H1 (cell line): Measurements from ENCODE around the gene SNX2. TPM values are rescaled to one million over a fixed set of nuclear protein-coding genes. Genes with fewer than 3 reads are reported as not detected.
"Not testable (repeated sequence)": the region's sequence is repeated elsewhere in the genome, so short reads cannot be mapped to it uniquely, and the experiment has no call there.

Source experiments
- CTCF ChIA-PET: fragments of 300-600 bp; sonication (Branson Sonifier 250); formaldehyde crosslinking; loops from one replicate; lab custom pipeline; 2021; ENCODE audit not compliant: partially characterized antibody; lab: Charles Lee
- POLR2A ChIA-PET: fragments of 300-600 bp; sonication (Branson Sonifier 250); formaldehyde crosslinking; loops from one replicate; lab custom pipeline; 2021; ENCODE audit warnings: inconsistent platforms; ENCODE audit not compliant: partially characterized antibody; lab: Charles Lee
- DNase-seq, 2 experiments: peaks; one replicate each; pipeline versions ENCODE4 v3.0.0 to v3.0.0-alpha.2; 2010 to 2022; ENCODE audit warnings: low spot score in 2 of 2, low read depth in 1 of 2, mixed read lengths in 1 of 2
- FAIRE-seq: peaks from 2 replicates; lab custom pipeline; 2011; peaks lifted over from hg19 to GRCh38; lab: Jason Lieb, UNC
- H2AFZ ChIP-seq: 2 replicates; pipeline ENCODE4 v1.8.1; 2012; ENCODE audit warnings: low read length, inconsistent platforms
- H2AK5ac ChIP-seq: 2 replicates; pipeline ENCODE4 v1.6.1; 2013; ENCODE audit warnings: low read depth, low read length
- H2BK120ac ChIP-seq: replicated peaks from 2 replicates; pipeline ENCODE3; 2013; ENCODE audit warnings: low read depth, low read length, inconsistent platforms
- H2BK12ac ChIP-seq: 2 replicates; pipeline ENCODE4 v1.6.1; 2013; ENCODE audit warnings: low read depth, low read length
- H2BK15ac ChIP-seq: 2 replicates; pipeline ENCODE4 v1.6.1; 2013; ENCODE audit warnings: low read length
- H2BK20ac ChIP-seq: 2 replicates; pipeline ENCODE4 v1.6.1; 2013; ENCODE audit warnings: low read length
- H2BK5ac ChIP-seq: 2 replicates; pipeline ENCODE4 v1.6.1; 2013; ENCODE audit warnings: low read depth, low read length
- H3K14ac ChIP-seq: 2 replicates; pipeline ENCODE4 v1.6.1; 2013; ENCODE audit warnings: inconsistent platforms; ENCODE audit not compliant: insufficient read length
- H3K18ac ChIP-seq: 2 replicates; pipeline ENCODE4 v1.6.1; 2013; ENCODE audit warnings: low read length; ENCODE audit errors: extremely low read depth
- H3K23ac ChIP-seq: 2 replicates; pipeline ENCODE4 v1.6.1; 2013; ENCODE audit warnings: inconsistent platforms; ENCODE audit not compliant: insufficient read length
- H3K23me2 ChIP-seq: 2 replicates; pipeline ENCODE4 v1.6.1; 2013; ENCODE audit warnings: low read depth, low read length
- H3K27ac ChIP-seq: 2 replicates; pipeline ENCODE4 v1.6.1; 2011; ENCODE audit warnings: low read depth, low read length, inconsistent platforms
- H3K27me3 ChIP-seq, 4 experiments: replicated peaks in 1 of 4; 1 replicate in 1 of 4; 2 replicates in 3 of 4; pipeline versions ENCODE4 v1.6.1 to v1.8.1; 2011 to 2013; ENCODE audit warnings: low read length in 3 of 4, mild to moderate bottlenecking in 3 of 4, inconsistent platforms in 2 of 4, mixed read lengths in 2 of 4, moderate library complexity in 1 of 4; ENCODE audit not compliant: control insufficient read depth in 3 of 4, insufficient read depth in 3 of 4; ENCODE audit errors: extremely low read depth in 1 of 4
- H3K36me3 ChIP-seq, 4 experiments: 2 replicates each; pipeline versions ENCODE4 v1.6.1 to v1.8.1; 2011 to 2013; ENCODE audit warnings: mild to moderate bottlenecking in 4 of 4, low read length in 3 of 4, moderate library complexity in 2 of 4, control low read depth in 1 of 4, inconsistent platforms in 1 of 4; ENCODE audit not compliant: insufficient read depth in 4 of 4, control insufficient read depth in 2 of 4
- H3K4ac ChIP-seq: replicated peaks from 2 replicates; pipeline ENCODE3; 2013; ENCODE audit warnings: low read length, low read depth, mixed read lengths, inconsistent platforms; ENCODE audit not compliant: insufficient read length
- H3K4me1 ChIP-seq, 4 experiments: replicated peaks in 1 of 4; 1 replicate in 1 of 4; 2 replicates in 3 of 4; pipeline versions ENCODE4 v1.6.1 to v1.8.1; 2011 to 2013; ENCODE audit warnings: low read length in 3 of 4, inconsistent platforms in 2 of 4, mixed read lengths in 1 of 4; ENCODE audit not compliant: insufficient read depth in 4 of 4, control insufficient read depth in 3 of 4
- H3K4me2 ChIP-seq, 2 experiments: 2 replicates each; pipeline versions ENCODE4 v1.6.1 to v1.8.1; 2011 to 2013; ENCODE audit warnings: low read depth in 2 of 2, low read length in 2 of 2, control low read depth in 1 of 2, inconsistent platforms in 1 of 2, mild to moderate bottlenecking in 1 of 2; ENCODE audit not compliant: insufficient read depth in 1 of 2
- H3K4me3 ChIP-seq, 4 experiments: fragments of 200-600, 300-600 bp in 1 of 4; sonication (generic), shearing (Covaris generic), sonication (Bioruptor Twin) in 1 of 4; 2 replicates each; pipeline versions ENCODE4 v1.5.1 to v1.8.1; 2011 to 2016; ENCODE audit warnings: low read length in 4 of 4, low read depth in 3 of 4, control low read depth in 2 of 4, inconsistent platforms in 2 of 4, mild to moderate bottlenecking in 2 of 4, mixed read lengths in 1 of 4, moderate library complexity in 1 of 4; ENCODE audit not compliant: insufficient read depth in 2 of 4; ENCODE audit errors: extremely low read depth in 1 of 4
- H3K56ac ChIP-seq: replicated peaks from 2 replicates; pipeline ENCODE3; 2013; ENCODE audit warnings: low read depth, mild to moderate bottlenecking, mixed read lengths, low read length, inconsistent platforms; ENCODE audit not compliant: insufficient read length
- H3K79me1 ChIP-seq: 2 replicates; pipeline ENCODE4 v1.6.1; 2013; ENCODE audit warnings: low read depth, low read length, control low read depth
- H3K79me2 ChIP-seq, 2 experiments: 2 replicates each; pipeline versions ENCODE4 v1.6.1 to v1.8.1; 2012 to 2013; ENCODE audit warnings: low read length in 2 of 2, mild to moderate bottlenecking in 2 of 2, inconsistent platforms in 1 of 2; ENCODE audit not compliant: insufficient read depth in 2 of 2, control insufficient read depth in 1 of 2
- H3K9ac ChIP-seq, 4 experiments: replicated peaks in 1 of 4; 1 replicate in 1 of 4; 2 replicates in 3 of 4; pipeline versions ENCODE4 v1.6.1 to v1.8.1; 2011 to 2013; ENCODE audit warnings: low read depth in 3 of 4, low read length in 3 of 4, control low read depth in 2 of 4, mild to moderate bottlenecking in 2 of 4, moderate library complexity in 2 of 4, inconsistent platforms in 1 of 4; ENCODE audit errors: extremely low read depth in 1 of 4
- H3K9me3 ChIP-seq, 2 experiments: 2 replicates each; pipeline versions ENCODE4 v1.6.1 to v1.8.1; 2012 to 2013; ENCODE audit warnings: mild to moderate bottlenecking in 2 of 2, moderate library complexity in 2 of 2, control low read depth in 1 of 2, inconsistent platforms in 1 of 2, low read depth in 1 of 2, low read length in 1 of 2, mixed read lengths in 1 of 2; ENCODE audit not compliant: insufficient read depth in 2 of 2
- H4K20me1 ChIP-seq, 2 experiments: replicated peaks in 1 of 2; 2 replicates each; pipeline versions ENCODE3 to v1.8.1; 2011 to 2013; ENCODE audit warnings: inconsistent platforms in 2 of 2, low read length in 2 of 2, mild to moderate bottlenecking in 1 of 2; ENCODE audit not compliant: insufficient read depth in 2 of 2, control insufficient read depth in 1 of 2
- H4K5ac ChIP-seq: 2 replicates; pipeline ENCODE4 v1.6.1; 2013; ENCODE audit warnings: low read length, low read depth, mixed read lengths, inconsistent platforms; ENCODE audit not compliant: insufficient read length
- H4K8ac ChIP-seq: 2 replicates; pipeline ENCODE4 v1.8.0; 2013; ENCODE audit warnings: mild to moderate bottlenecking, moderate library complexity, low read length, inconsistent platforms; ENCODE audit not compliant: insufficient read depth; ENCODE audit errors: extremely low read depth
- H4K91ac ChIP-seq: replicated peaks from 2 replicates; pipeline ENCODE3; 2013; ENCODE audit warnings: low read length, mixed read lengths, inconsistent platforms; ENCODE audit not compliant: insufficient read length
- WGBS, 2 experiments: shearing (Covaris generic) in 1 of 2; methylation state at CpG; one replicate each; pipeline versions ENCODE4 v1.1.6 to v1.1.7; 2013 to 2015; ENCODE audit warnings: low lambda C conversion rate in 2 of 2, mixed read lengths in 2 of 2, inconsistent platforms in 1 of 2, low coverage in 1 of 2, missing lambda C conversion rate in 1 of 2; ENCODE audit not compliant: insufficient replicate concordance in 2 of 2, insufficient coverage in 1 of 2, insufficient read length in 1 of 2; ENCODE audit errors: extremely low coverage in 1 of 2, missing lambda C conversion rate in 1 of 2; 5-methylcytosine and 5-hydroxymethylcytosine counted together
- polyA plus RNA-seq, 7 experiments: library from polyadenylated mRNA; depleted of rRNA in 3 of 7; stranded (reverse) in 5 of 7; unstranded in 2 of 7; fragments of >200 nt in 5 of 7; fragments of 200-250 nt in 2 of 7; gene quantifications; 1 replicate in 5 of 7; 2 replicates in 1 of 7; 4 replicates in 1 of 7; pipeline versions ENCODE4 v1.2.1 to v1.2.3, GENCODE V29; 2011 to 2013; ENCODE audit warnings: missing spikeins in 2 of 7, mixed read lengths in 2 of 7
- total RNA-seq: library from RNA; stranded (reverse); fragmentation: NEBNext Ultra II Directional; extraction: Animal tissue kit (Norgen Biotek cat#: 25700); gene quantifications from 2 replicates; pipeline ENCODE4 v1.2.1, GENCODE V29; 2021

SNX2 gene
- total and polyA plus RNA-seq, 2 of the 8 experiments (the other 6 are each of a cell fraction or from before 2014, with no cell fraction given), result 51.0 to 61.2 TPM

GRCh38 chr5:122857538-122857937 is 82.7 kb downstream of the SNX2 start:
- FAIRE-seq, H3K4ac ChIP-seq, H2BK15ac ChIP-seq, H2BK120ac ChIP-seq, POLR2A ChIA-PET, H2BK12ac ChIP-seq, H3K9ac ChIP-seq, H3K4me1 ChIP-seq, H2BK20ac ChIP-seq, H3K4me3 ChIP-seq, H4K8ac ChIP-seq, H3K27ac ChIP-seq, CTCF ChIA-PET, H4K20me1 ChIP-seq, H3K14ac ChIP-seq, H3K4me2 ChIP-seq, H3K56ac ChIP-seq, DNase-seq, H2BK5ac ChIP-seq, H4K5ac ChIP-seq, H3K79me1 ChIP-seq, H3K27me3 ChIP-seq, H4K91ac ChIP-seq, H3K79me2 ChIP-seq, H2AFZ ChIP-seq, H2AK5ac ChIP-seq, H3K23ac ChIP-seq, H3K9me3 ChIP-seq, H3K23me2 ChIP-seq, H3K18ac ChIP-seq, H3K36me3 ChIP-seq: not testable (repeated sequence)
- 98% methylated on average over 8 of the region's 8 CpGs; no CpG with 5 or more reads in 1 of the 2 experiments for whole genome bisulfite sequencing, 2 experiments
